GM19328 (cell line): ENCODE data around the gene UVRAG.
"Not testable (repeated sequence)": the region's sequence is repeated elsewhere in the genome, so short reads cannot be mapped to it uniquely, and the experiment has no call there.

Experiments used
- ATAC-seq: cut with Tn5 transposase; IDR thresholded peaks from one replicate; pipeline ENCODE4 v1.9.1; 2021; ENCODE audit warnings: mild to moderate bottlenecking, moderate library complexity; ENCODE audit not compliant: unreplicated experiment

The UVRAG gene

GRCh38 chr11:75873417-75874221 is 58.6 kb downstream of the UVRAG start:
- no peak for ATAC-seq

GRCh38 chr11:75874684-75875341 is 59.8 kb downstream of the UVRAG start:
- ATAC-seq, result no peak

GRCh38 chr11:75877327-75877726 is 62.3 kb downstream of the UVRAG start:
- not testable (repeated sequence) for ATAC-seq

GRCh38 chr11:75877931-75878330 is 62.9 kb downstream of the UVRAG start:
- ATAC-seq, result not testable (repeated sequence)

- ATAC-seq, result no peak
These were observed 63.9 kb downstream of the UVRAG start for GRCh38 chr11:75878933-75879332.

- no peak for ATAC-seq
These were observed 64.7 kb downstream of the UVRAG start for GRCh38 chr11:75879737-75880136.

GRCh38 chr11:75880343-75880742 is 65.3 kb downstream of the UVRAG start:
- ATAC-seq, result not testable (repeated sequence)

- ATAC-seq, result no peak
These were observed 69.3 kb downstream of the UVRAG start for GRCh38 chr11:75884321-75884720.

- ATAC-seq, result no peak
These were observed 73.4 kb downstream of the UVRAG start for GRCh38 chr11:75888416-75888815.

- ATAC-seq, result no peak
These were observed 77.1 kb downstream of the UVRAG start for GRCh38 chr11:75891947-75892739.

- ATAC-seq, result no peak
These were observed 78.2 kb downstream of the UVRAG start for GRCh38 chr11:75893251-75893650.

GRCh38 chr11:75894036-75894585 is 79.1 kb downstream of the UVRAG start:
- no peak for ATAC-seq

- no peak for ATAC-seq
These were observed 81.9 kb downstream of the UVRAG start for GRCh38 chr11:75896843-75897419.

GRCh38 chr11:75898871-75899270 is 83.9 kb downstream of the UVRAG start:
- ATAC-seq, result no peak

- no peak for ATAC-seq
These were observed 84.8 kb downstream of the UVRAG start for GRCh38 chr11:75899806-75900205.

GRCh38 chr11:75900848-75901247 is 85.8 kb downstream of the UVRAG start:
- no peak for ATAC-seq

- no peak for ATAC-seq
These were observed 87.6 kb downstream of the UVRAG start for GRCh38 chr11:75902631-75903030.

GRCh38 chr11:75903276-75903675 is 88.3 kb downstream of the UVRAG start:
- ATAC-seq, result no peak

GRCh38 chr11:75905434-75905833 is 90.4 kb downstream of the UVRAG start:
- ATAC-seq, result no peak

- no peak for ATAC-seq
These were observed 93.0 kb downstream of the UVRAG start for GRCh38 chr11:75907906-75908527.
